HCT116 (cell line): Measurements from ENCODE around the gene PGLYRP4. TPM values are rescaled to one million over a fixed set of nuclear protein-coding genes. Genes with fewer than 3 reads are reported as not detected.

Experiments used
- ATAC-seq: fragments of 200-7000 bp; cut with Tn5 transposase; 2 replicates; pipeline ENCODE4 v1.9.1; 2020; ENCODE audit warnings: mild to moderate bottlenecking, moderate library complexity
- BruUV-seq: library from RNA; stranded (reverse); fragments of 400-500 nt; replicated peaks from 2 replicates; lab custom pipeline; 2021; lab: Mats Ljungman, UMichigan
- CTCF ChIA-PET: fragments of 300-600 bp; sonication (Branson Sonifier 250); formaldehyde crosslinking; loops from one replicate; lab custom pipeline; 2021; ENCODE audit warnings: antibody characterized with exemption; lab: Charles Lee
- POLR2A ChIA-PET: fragments of 300-600, 350-600 bp; sonication (Branson Sonifier 250); formaldehyde crosslinking; loops from one replicate; lab custom pipeline; 2021; ENCODE audit warnings: antibody characterized with exemption; lab: Charles Lee
- RAD21 ChIA-PET, 2 experiments: fragments of 300-600 bp; sonication (Branson Sonifier 250); formaldehyde crosslinking; loops; one replicate each; lab custom pipeline; 2023; ENCODE audit warnings: low total read pairs in 2 of 2; ENCODE audit not compliant: uncharacterized antibody in 2 of 2, unreplicated experiment in 2 of 2, low non-redundant PET in 1 of 2; lab: Charles Lee
- DNase-seq: peaks from one replicate; pipeline ENCODE4 v3.0.0-alpha.2; 2010; ENCODE audit warnings: low read depth, low spot score
- H2AFZ ChIP-seq: fragments of 200-600 bp; shearing (Covaris generic), sonication (generic); 2 replicates; pipeline ENCODE4 v1.6.1; 2017; ENCODE audit warnings: low read depth, mixed run types, mixed read lengths, antibody characterized with exemption, low read length; ENCODE audit not compliant: poor library complexity, severe bottlenecking
- H3K27ac ChIP-seq: 2 replicates; pipeline ENCODE4 v1.5.1; 2012; ENCODE audit warnings: low read depth, low read length
- H3K27me3 ChIP-seq: fragments of 200-600 bp; sonication (generic); 2 replicates; pipeline ENCODE4 v1.6.1; 2016; ENCODE audit warnings: mixed run types, low read length, mixed read lengths; ENCODE audit not compliant: insufficient read depth
- H3K36me3 ChIP-seq, 2 experiments: fragments of 200-500 bp in 1 of 2; fragments of 200-600 bp in 1 of 2; sonication (Bioruptor generic) in 1 of 2; sonication (generic) in 1 of 2; 2 replicates each; pipeline versions ENCODE4 v1.5.1 to v1.6.1; 2014 to 2016; ENCODE audit warnings: low read length in 2 of 2, inconsistent platforms in 1 of 2, mixed read lengths in 1 of 2, mixed run types in 1 of 2; ENCODE audit not compliant: insufficient read depth in 2 of 2, control insufficient read depth in 1 of 2
- H3K4me1 ChIP-seq, 2 experiments: fragments of 200-600 bp in 1 of 2; sonication (generic) in 1 of 2; 2 replicates each; pipeline versions ENCODE4 v1.5.1 to v1.6.1; 2012 to 2017; ENCODE audit warnings: low read length in 2 of 2, inconsistent platforms in 1 of 2, mild to moderate bottlenecking in 1 of 2, mixed read lengths in 1 of 2, mixed run types in 1 of 2, moderate library complexity in 1 of 2; ENCODE audit not compliant: insufficient read depth in 2 of 2, control insufficient read depth in 1 of 2
- H3K4me2 ChIP-seq: fragments of 200-600 bp; sonication (generic); 2 replicates; pipeline ENCODE4 v1.6.1; 2017; ENCODE audit warnings: mixed run types, low read length, mixed read lengths
- H3K4me3 ChIP-seq, 2 experiments: fragments of 200-600 bp in 1 of 2; sonication (generic) in 1 of 2; replicated peaks in 1 of 2; 2 replicates each; pipeline ENCODE4 v1.5.1; 2011 to 2016; ENCODE audit warnings: low read length in 2 of 2, control low read depth in 1 of 2, low read depth in 1 of 2, mild to moderate bottlenecking in 1 of 2, mixed read lengths in 1 of 2, mixed run types in 1 of 2
- H3K79me2 ChIP-seq: fragments of 200-600 bp; sonication (generic); 2 replicates; pipeline ENCODE4 v1.6.1; 2017; ENCODE audit warnings: mild to moderate bottlenecking, mixed run types, low read length, moderate library complexity, mixed read lengths; ENCODE audit not compliant: insufficient read depth
- H3K9ac ChIP-seq: fragments of 200-600 bp; sonication (generic); 2 replicates; pipeline ENCODE4 v1.6.1; 2016; ENCODE audit warnings: low read length, mixed read lengths
- H3K9me2 ChIP-seq: fragments of 200-600 bp; sonication (generic), shearing (Covaris generic); 2 replicates; pipeline ENCODE4 v1.6.1; 2017; ENCODE audit warnings: mixed run types, mild to moderate bottlenecking, moderate library complexity; ENCODE audit not compliant: insufficient read depth
- H3K9me3 ChIP-seq, 2 experiments: fragments of 200-500 bp in 1 of 2; fragments of 200-600 bp in 1 of 2; sonication (Bioruptor generic) in 1 of 2; sonication (generic) in 1 of 2; 2 replicates each; pipeline ENCODE4 v1.6.1; 2014 to 2017; ENCODE audit warnings: low read length in 2 of 2, mixed read lengths in 2 of 2, inconsistent platforms in 1 of 2, low read depth in 1 of 2, mild to moderate bottlenecking in 1 of 2, mixed run types in 1 of 2, moderate library complexity in 1 of 2; ENCODE audit not compliant: control insufficient read depth in 1 of 2, insufficient read depth in 1 of 2
- H4K20me1 ChIP-seq: fragments of 200-600 bp; sonication (generic), shearing (Covaris generic); 2 replicates; pipeline ENCODE4 v1.6.1; 2017; ENCODE audit warnings: mixed run types, mild to moderate bottlenecking, moderate library complexity; ENCODE audit not compliant: insufficient read depth
- ATF3 ChIP-seq: IDR thresholded peaks from 2 replicates; pipeline ENCODE4 v1.6.1; 2012
- CEBPB ChIP-seq: IDR thresholded peaks from 2 replicates; pipeline ENCODE4 v1.6.1; 2012; ENCODE audit warnings: low read depth
- CTCF ChIP-seq, 3 experiments: fragments of 200-600 bp in 1 of 3; sonication (generic) in 1 of 3; IDR thresholded peaks in 2 of 3; conservative IDR thresholded peaks in 1 of 3; 2 replicates each; pipeline ENCODE4 v1.5.1; 2012 to 2017; ENCODE audit warnings: low read depth in 2 of 3, low read length in 2 of 3, antibody characterized with exemption in 1 of 3, borderline replicate concordance in 1 of 3, control low read depth in 1 of 3, mild to moderate bottlenecking in 1 of 3, mixed read lengths in 1 of 3, mixed run types in 1 of 3, moderate library complexity in 1 of 3; ENCODE audit not compliant: insufficient read depth in 1 of 3
- ELF1 ChIP-seq: IDR thresholded peaks from 2 replicates; pipeline ENCODE4 v1.6.1; 2012; ENCODE audit warnings: low read depth, borderline replicate concordance
- EZH2 ChIP-seq: fragments of 200-600 bp; sonication (generic); IDR thresholded peaks from 2 replicates; pipeline ENCODE4 v1.6.1; 2017; ENCODE audit warnings: antibody characterized with exemption, mixed run types
- EZH2phosphoT487 ChIP-seq: fragments of 200-600 bp; IDR thresholded peaks from 2 replicates; pipeline ENCODE4 v1.6.1; 2018; ENCODE audit warnings: antibody characterized with exemption, borderline replicate concordance
- FOSL1 ChIP-seq: IDR thresholded peaks from 2 replicates; pipeline ENCODE4 v1.6.1; 2012; ENCODE audit warnings: low read depth
- REST ChIP-seq: IDR thresholded peaks from 2 replicates; pipeline ENCODE4 v1.6.1; 2012; ENCODE audit warnings: low read depth
- SP1 ChIP-seq: IDR thresholded peaks from 2 replicates; pipeline ENCODE4 v1.6.1; 2012; ENCODE audit warnings: low read depth
- SRF ChIP-seq: IDR thresholded peaks from 2 replicates; pipeline ENCODE4 v1.6.1; 2012; ENCODE audit warnings: low read depth
- YY1 ChIP-seq: IDR thresholded peaks from 2 replicates; pipeline ENCODE4 v1.6.1; 2011; ENCODE audit warnings: low read length, low read depth, moderate library complexity, mild to moderate bottlenecking; ENCODE audit not compliant: insufficient replicate concordance; ENCODE audit errors: extremely low read depth
- ZFX ChIP-seq: fragments of 450-650 bp; IDR thresholded peaks from 2 replicates; pipeline ENCODE4 v1.6.1; 2017
- intact Hi-C: fragments of 100-400 bp; cut with micrococcal nuclease; formaldehyde crosslinking; loops from 2 replicates; pipeline ENCODE4 v1.10.0; 2022
- total RNA-seq: library from RNA; stranded (reverse); gene quantifications from one replicate; pipeline ENCODE4 v1.2.1, GENCODE V29; 2021; ENCODE audit not compliant: unreplicated experiment

The PGLYRP4 gene
- total RNA-seq, 1 experiment from 2014 or later: not detected

- ChIA-PET RAD21 (no interaction called here), POLR2A (no interaction called here), CTCF (interaction anchor here (1.1 kb wide), 1 partner anchor 10 kb away, joined by 5 read pairs; no protein-coding TSS in a partner anchor)
- H3K9me3 ChIP-seq: no peaks in the 10 kb centered on the region
- H2AFZ ChIP-seq: no peak overlapping the region
- no peaks in the 10 kb centered on the region for H3K4me1 ChIP-seq
- H3K9ac ChIP-seq: no peak overlapping the region
- no peaks in the 10 kb centered on the region for H3K79me2 ChIP-seq
- H3K4me3 ChIP-seq: no peak overlapping the region
- peaks cover 27% of the 10 kb centered on the region for H3K27me3 ChIP-seq
- no peak overlapping the region for H3K4me2 ChIP-seq
- no peaks in the 10 kb centered on the region for H3K9me2 ChIP-seq
- no TSS peak for BruUV-seq
- no peak overlapping the region for H3K27ac ChIP-seq
- no peaks in the 10 kb centered on the region for H3K36me3 ChIP-seq
- no peaks in the 10 kb centered on the region for H4K20me1 ChIP-seq
- DNase-seq: no peak
- no peak for ATAC-seq
- intact Hi-C loops: no loop called here
- TF ChIP-seq EZH2phosphoT487 (no peak), ELF1 (no peak), CTCF (IDR thresholded peaks at IDR 0.05 in 2 of 3, conservative IDR thresholded peaks at IDR 0.05 in 1 of 3; ENCODE audit: borderline replicate concordance in 1 of 3, insufficient read depth in 1 of 3, low read depth in 2 of 3, low read length in 2 of 3) (no peak), EZH2 (no peak), FOSL1 (no peak), YY1 (no peak), SP1 (no peak), ZFX (no peak), ATF3 (no peak), CEBPB (no peak), REST (no peak), SRF (no peak)
- TF ChIP-seq, all 23 proteins: peak for 0
These were observed 15.5 kb upstream of the PGLYRP4 start for GRCh38 chr1:153364156-153364555.
